A673 (cell line): ENCODE results near the gene MYBL2. TPM values are rescaled to one million over a fixed set of nuclear protein-coding genes. Genes with fewer than 3 reads are reported as not detected.

Experiments
- BruUV-seq: library from RNA; stranded (reverse); fragments of 400-500 nt; replicated peaks from 2 replicates; lab custom pipeline; 2021; lab: Mats Ljungman, UMichigan
- CTCF ChIA-PET: fragments of 300-600 bp; sonication (Branson Sonifier 250); formaldehyde crosslinking; loops from one replicate; lab custom pipeline; 2022; ENCODE audit warnings: antibody characterized with exemption; lab: Charles Lee
- POLR2A ChIA-PET: fragments of 300-600 bp; sonication (Branson Sonifier 250); formaldehyde crosslinking; loops from one replicate; lab custom pipeline; 2022; ENCODE audit warnings: antibody characterized with exemption; ENCODE audit not compliant: low non-redundant PET; lab: Charles Lee
- DNase-seq: peaks from one replicate; pipeline ENCODE4 v3.0.0-alpha.2; 2015; ENCODE audit warnings: low spot score
- H3K27ac ChIP-seq: fragments of 200-600 bp; sonication (generic); 2 replicates; pipeline ENCODE4 v1.5.1; 2016; ENCODE audit warnings: mixed run types, low read depth, mild to moderate bottlenecking, mixed read lengths, antibody characterized with exemption, low read length; ENCODE audit not compliant: poor library complexity, severe bottlenecking
- H3K27me3 ChIP-seq: fragments of 200-600 bp; sonication (generic); replicated peaks from 2 replicates; pipeline ENCODE4 v1.6.1; 2017; ENCODE audit warnings: mixed run types, low read depth, mild to moderate bottlenecking, mixed read lengths, antibody characterized with exemption, low read length; ENCODE audit not compliant: insufficient read depth, poor library complexity
- H3K36me3 ChIP-seq: fragments of 200-600 bp; sonication (generic); 2 replicates; pipeline ENCODE4 v1.6.1; 2016; ENCODE audit warnings: mixed run types, mild to moderate bottlenecking, mixed read lengths, antibody characterized with exemption, low read length; ENCODE audit not compliant: insufficient read depth, poor library complexity, severe bottlenecking
- H3K4me1 ChIP-seq: fragments of 200-600 bp; sonication (generic); 2 replicates; pipeline ENCODE4 v1.6.1; 2017; ENCODE audit warnings: mixed run types, mild to moderate bottlenecking, mixed read lengths, antibody characterized with exemption, low read length; ENCODE audit not compliant: insufficient read depth, poor library complexity, severe bottlenecking
- H3K4me3 ChIP-seq: fragments of 200-600 bp; sonication (generic); 2 replicates; pipeline ENCODE4 v1.5.1; 2016; ENCODE audit warnings: low read depth, mixed run types, mild to moderate bottlenecking, mixed read lengths, low read length; ENCODE audit not compliant: poor library complexity, severe bottlenecking
- H3K9me3 ChIP-seq: fragments of 200-600 bp; sonication (generic); 2 replicates; pipeline ENCODE4 v1.6.1; 2016; ENCODE audit warnings: mixed run types, low read depth, mild to moderate bottlenecking, mixed read lengths, antibody characterized with exemption, low read length; ENCODE audit not compliant: poor library complexity, severe bottlenecking
- CTCF ChIP-seq: fragments of 300-800, 200-600 bp; sonication (generic); conservative IDR thresholded peaks from 2 replicates; pipeline ENCODE4 v1.5.1; 2017; ENCODE audit warnings: low read depth, mild to moderate bottlenecking, antibody characterized with exemption, low read length, moderate library complexity, mixed read lengths
- EZH2 ChIP-seq: fragments of 200-600 bp; sonication (generic); IDR thresholded peaks from 2 replicates; pipeline ENCODE4 v1.6.1; 2017; ENCODE audit warnings: borderline replicate concordance, low read depth, mild to moderate bottlenecking, mixed read lengths, antibody characterized with exemption, low read length; ENCODE audit not compliant: poor library complexity, severe bottlenecking
- intact Hi-C: fragments of 100-400 bp; cut with micrococcal nuclease; formaldehyde crosslinking; loops from one replicate; pipeline ENCODE4 v1.10.0; 2022; ENCODE audit not compliant: unreplicated experiment
- total RNA-seq: library from RNA; stranded (reverse); gene quantifications from 2 replicates; pipeline ENCODE4 v1.2.3, GENCODE V29; 2021

Gene MYBL2
- total RNA-seq, 1 experiment from 2014 or later, result 256 TPM

GRCh38 chr20:43762911-43763310 is 96.0 kb downstream of the MYBL2 start:
- no peaks in the 10 kb centered on the region for H3K36me3 ChIP-seq
- no peak overlapping the region for H3K27ac ChIP-seq
- BruUV-seq, result no TSS peak
- H3K9me3 ChIP-seq, result no peaks in the 10 kb centered on the region
- DNase-seq, result no peak
- no peaks in the 10 kb centered on the region for H3K27me3 ChIP-seq
- intact Hi-C loops, result no loop called here
- ChIA-PET CTCF (interaction anchor here (0.7 kb wide), 1 partner anchor 422 kb away, joined by 3 read pairs; no protein-coding TSS in a partner anchor), POLR2A (no interaction called here)
- H3K4me3 ChIP-seq, result no peak overlapping the region
- peaks cover 1% of the 10 kb centered on the region for H3K4me1 ChIP-seq
- TF ChIP-seq EZH2, result no peak
- TF ChIP-seq CTCF, result no peak

GRCh38 chr20:43765916-43766315 is 99.0 kb downstream of the MYBL2 start:
- no peaks in the 10 kb centered on the region for H3K36me3 ChIP-seq
- no peaks in the 10 kb centered on the region for H3K9me3 ChIP-seq
- TF ChIP-seq EZH2, result no peak
- TF ChIP-seq CTCF, result no peak
- no peak overlapping the region for H3K27ac ChIP-seq
- BruUV-seq, result no TSS peak
- H3K4me3 ChIP-seq, result no peak overlapping the region
- ChIA-PET CTCF (no interaction called here), POLR2A (no interaction called here)
- H3K4me1 ChIP-seq, result peaks cover 4% of the 10 kb centered on the region
- DNase-seq, result no peak
- no peaks in the 10 kb centered on the region for H3K27me3 ChIP-seq
- intact Hi-C loops, result no loop called here

Other genes starting within 250 kb of the MYBL2 start
- gene SRSF6, start 209.2 kb upstream of the MYBL2 start, total RNA-seq, result 189 and 212 TPM in 2 replicates
- gene L3MBTL1, start 159.4 kb upstream of the MYBL2 start, total RNA-seq, result 8.1 and 9.6 TPM in 2 replicates
- 0.13 and 1.1 TPM in 2 replicates for gene SGK2, start 108.1 kb upstream of the MYBL2 start, total RNA-seq
- gene IFT52, start 76.2 kb upstream of the MYBL2 start, total RNA-seq, result 44.3 and 49.6 TPM in 2 replicates
- not detected in 2 replicates for gene GTSF1L, start 59.9 kb downstream of the MYBL2 start, total RNA-seq
- 107 and 117 TPM in 2 replicates for gene TOX2, start 247.7 kb downstream of the MYBL2 start, total RNA-seq